Natural killer cell treated with Interleukin-12 subunit alpha and Interleukin-12 subunit beta and Interleukin-15 and Interleukin-18, amount 100 ng/mL, for 72 hours (primary cell): ENCODE data around the gene KLLN. TPM values are rescaled to one million over a fixed set of nuclear protein-coding genes. Genes with fewer than 3 reads are reported as not detected.
"Not testable (repeated sequence)": the region's sequence is repeated elsewhere in the genome, so short reads cannot be mapped to it uniquely, and the experiment has no call there.

ENCODE experiments used
- ATAC-seq, 2 donors: fragments of 150-1000 bp; cut with Tn5 transposase in 1 of 2; sonication (Bioruptor Pico), chemical (Tn5 transposase) in 1 of 2; 2 replicates each; pipeline ENCODE4 v1.10.0; 2021
- DNase-seq: peaks from one replicate; pipeline ENCODE4 v3.0.0; 2022; ENCODE audit warnings: low spot score
- H3K27ac Mint-ChIP-seq, 2 donors: 1 replicate in 1 of 2; 2 replicates in 1 of 2; pipeline ENCODE4 v1.8.0; 2022; ENCODE audit warnings: mixed read lengths in 2 of 2, mild to moderate bottlenecking in 1 of 2, moderate library complexity in 1 of 2
- H3K27me3 Mint-ChIP-seq, 2 donors: 1 replicate in 1 of 2; 2 replicates in 1 of 2; pipeline ENCODE4 v1.8.0; 2022; ENCODE audit warnings: mixed read lengths in 2 of 2
- H3K36me3 Mint-ChIP-seq: one replicate; pipeline ENCODE4 v1.8.0; 2022; ENCODE audit warnings: mixed read lengths
- H3K4me1 Mint-ChIP-seq, 2 donors: 1 replicate in 1 of 2; 2 replicates in 1 of 2; pipeline ENCODE4 v1.8.0; 2022; ENCODE audit warnings: low read depth in 2 of 2, mixed read lengths in 2 of 2, mild to moderate bottlenecking in 1 of 2
- H3K4me3 Mint-ChIP-seq: one replicate; pipeline ENCODE4 v1.8.0; 2022; ENCODE audit warnings: mixed read lengths
- H3K9me3 Mint-ChIP-seq: 2 replicates; pipeline ENCODE4 v1.8.0; 2022; ENCODE audit warnings: mixed read lengths
- total RNA-seq, 2 donors: library from RNA; stranded (reverse); gene quantifications; one replicate each; pipeline ENCODE4 v1.2.3, GENCODE V29; 2022

KLLN gene
- total RNA-seq, 2 donors from 2014 or later = 0.17 to 0.52 TPM

GRCh38 chr10:87861566-87861952, 1.8 kb downstream of the KLLN start:
- DNase-seq (peak; percentile 81), ATAC-seq (peak; percentile 37 to 66)
- Mint-ChIP-seq H3K27ac (peak overlapping the region; percentile 93), H3K36me3 (peaks cover 8% of the 10 kb centered on the region), H3K9me3 (no peaks in the 10 kb centered on the region), H3K4me3 (peak overlapping the region; percentile 99), H3K27me3 (no peaks in the 10 kb centered on the region), H3K4me1 (peaks cover 41 to 45% of the 10 kb centered on the region in 2 donors)

GRCh38 chr10:87860816-87861403, 2.4 kb downstream of the KLLN start:
- H3K4me3 Mint-ChIP-seq = peak overlapping the region; percentile 99
- DNase-seq = no peak
- peak overlapping the region; percentile 93 for H3K27ac Mint-ChIP-seq
- H3K36me3 Mint-ChIP-seq = peaks cover 7% of the 10 kb centered on the region
- peaks cover 39% of the 10 kb centered on the region in 2 donors for H3K4me1 Mint-ChIP-seq
- no peak for ATAC-seq
- no peaks in the 10 kb centered on the region for H3K9me3 Mint-ChIP-seq
- no peaks in the 10 kb centered on the region for H3K27me3 Mint-ChIP-seq

GRCh38 chr10:87860156-87860795, 3.1 kb downstream of the KLLN start:
- no peak for DNase-seq

DNA sequence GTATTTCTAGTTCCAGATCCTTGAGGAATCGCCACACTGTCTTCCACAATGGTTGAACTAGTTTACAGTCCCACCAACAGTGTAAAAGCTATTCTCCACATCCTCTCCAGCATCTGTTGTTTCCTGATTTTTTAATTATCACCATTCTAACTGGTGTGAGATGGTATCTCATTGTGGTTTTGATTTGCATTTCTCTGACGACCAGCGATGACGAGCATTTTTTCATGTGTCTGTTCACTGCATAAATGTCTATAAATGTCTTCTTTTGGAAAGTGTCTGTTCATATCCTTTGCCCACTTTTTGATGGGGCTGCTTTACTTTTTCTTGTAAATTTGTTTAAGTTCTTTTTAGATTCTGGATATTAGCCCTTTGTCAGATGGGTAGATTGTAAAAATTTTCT, 7.7 kb downstream of the KLLN start:
- H3K9me3 Mint-ChIP-seq, H3K36me3 Mint-ChIP-seq, H3K4me3 Mint-ChIP-seq, H3K27ac Mint-ChIP-seq, ATAC-seq, DNase-seq, H3K27me3 Mint-ChIP-seq: not testable (repeated sequence)
- H3K4me1 Mint-ChIP-seq = peaks cover 14% of the 10 kb centered on the region in 2 donors

More at GRCh38 chr10:87860156-87860795, 3.1 kb downstream of the KLLN start:
- Mint-ChIP-seq H3K27ac (no peak overlapping the region), H3K9me3 (no peaks in the 10 kb centered on the region), H3K4me3 (no peak overlapping the region), H3K36me3 (peaks cover 7% of the 10 kb centered on the region), H3K4me1 (peaks cover 37 to 39% of the 10 kb centered on the region in 2 donors), H3K27me3 (no peaks in the 10 kb centered on the region)
- no peak for ATAC-seq

GRCh38 chr10:87855247-87855646, 8.1 kb downstream of the KLLN start:
- not testable (repeated sequence) for H3K4me3 Mint-ChIP-seq, DNase-seq, H3K27ac Mint-ChIP-seq, H3K27me3 Mint-ChIP-seq, H3K36me3 Mint-ChIP-seq, ATAC-seq, H3K9me3 Mint-ChIP-seq
- H3K4me1 Mint-ChIP-seq = peaks cover 11 to 13% of the 10 kb centered on the region in 2 donors

- Mint-ChIP-seq H3K27ac (no peak overlapping the region), H3K4me1 (peaks cover 9 to 13% of the 10 kb centered on the region in 2 donors), H3K36me3 (no peaks in the 10 kb centered on the region), H3K27me3 (no peaks in the 10 kb centered on the region), H3K9me3 (no peaks in the 10 kb centered on the region), H3K4me3 (no peak overlapping the region)
- DNase-seq (no peak), ATAC-seq (no peak)
These were observed 11.2 kb downstream of the KLLN start for GRCh38 chr10:87852089-87852488.

- Mint-ChIP-seq H3K4me1 (peaks cover 8 to 11% of the 10 kb centered on the region in 2 donors), H3K36me3 (no peaks in the 10 kb centered on the region), H3K9me3 (no peaks in the 10 kb centered on the region), H3K27me3 (no peaks in the 10 kb centered on the region), H3K4me3 (no peak overlapping the region), H3K27ac (no peak overlapping the region)
- DNase-seq (peak; percentile 70), ATAC-seq (peak; percentile 56 to 78)
These were observed 12.6 kb downstream of the KLLN start for GRCh38 chr10:87850742-87851205.

DNA sequence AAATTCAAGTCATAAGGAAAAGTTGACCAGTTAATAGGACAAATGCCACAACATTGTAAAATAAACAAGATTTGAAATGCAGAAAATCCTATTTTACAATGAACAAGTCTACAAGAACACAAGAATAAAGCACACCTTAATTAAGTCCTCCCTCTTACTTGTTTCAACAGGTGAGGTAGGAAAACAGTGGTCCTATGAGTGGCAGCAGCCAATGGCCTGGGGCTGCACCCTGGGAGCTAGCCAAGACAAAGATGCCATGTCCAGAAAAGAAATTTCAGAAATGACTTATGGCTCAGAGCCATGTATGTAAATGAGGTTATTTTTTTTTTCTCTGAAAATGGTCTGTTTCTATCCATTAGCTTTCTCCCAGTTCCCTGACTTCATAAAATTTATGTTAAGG, 14.3 kb downstream of the KLLN start:
- H3K4me3 Mint-ChIP-seq = no peak overlapping the region
- no peaks in the 10 kb centered on the region for H3K36me3 Mint-ChIP-seq
- no peak overlapping the region for H3K27ac Mint-ChIP-seq
- H3K9me3 Mint-ChIP-seq = no peaks in the 10 kb centered on the region
- H3K4me1 Mint-ChIP-seq = peaks cover 5 to 6% of the 10 kb centered on the region in 2 donors
- H3K27me3 Mint-ChIP-seq = no peaks in the 10 kb centered on the region
- ATAC-seq (no peak), DNase-seq (no peak)

DNA sequence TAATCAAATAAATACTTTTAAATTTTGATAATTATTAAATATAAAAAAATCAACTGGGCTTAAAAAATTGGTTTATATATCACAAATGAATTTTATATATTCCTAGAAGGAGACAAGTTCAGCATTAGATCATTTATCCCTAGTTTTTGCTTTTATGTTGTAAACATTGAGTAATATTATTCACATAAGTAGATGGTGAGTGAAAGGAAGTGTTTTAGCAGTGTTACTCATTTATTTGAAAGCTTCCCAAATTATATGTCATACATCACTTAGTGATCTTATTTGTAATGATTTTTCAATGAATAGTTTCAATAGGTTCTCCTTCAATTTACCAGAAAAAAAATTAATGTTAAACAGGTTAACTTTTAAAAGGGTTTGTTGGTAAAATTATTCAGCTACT, 15.8 kb downstream of the KLLN start:
- no peaks in the 10 kb centered on the region for H3K9me3 Mint-ChIP-seq
- H3K4me3 Mint-ChIP-seq = no peak overlapping the region
- no peaks in the 10 kb centered on the region for H3K27me3 Mint-ChIP-seq
- no peak overlapping the region for H3K27ac Mint-ChIP-seq
- ATAC-seq = no peak
- no peaks in the 10 kb centered on the region for H3K36me3 Mint-ChIP-seq
- peaks cover 5 to 6% of the 10 kb centered on the region in 2 donors for H3K4me1 Mint-ChIP-seq
- no peak for DNase-seq

DNA sequence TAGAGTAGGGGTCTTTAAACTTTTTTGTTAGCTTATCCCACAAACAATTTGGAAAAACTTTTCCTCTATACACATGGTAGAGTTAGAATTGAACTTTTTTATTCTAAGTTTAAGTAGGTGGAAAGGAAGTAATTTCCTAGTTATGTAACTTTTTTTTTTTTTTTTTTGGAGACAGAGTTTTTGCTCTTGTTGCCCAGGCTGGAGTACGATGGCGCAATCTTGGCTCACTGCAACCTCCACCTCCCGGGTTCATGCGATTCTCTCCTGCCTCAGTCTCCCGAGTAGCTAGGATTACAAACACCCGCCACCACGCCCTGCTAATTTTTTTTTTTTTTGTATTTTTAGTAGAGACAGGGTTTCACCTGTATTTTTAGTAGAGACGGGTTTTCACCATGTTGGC, 16.6 kb downstream of the KLLN start:
- ATAC-seq, H3K27ac Mint-ChIP-seq, H3K9me3 Mint-ChIP-seq, H3K27me3 Mint-ChIP-seq, DNase-seq, H3K36me3 Mint-ChIP-seq, H3K4me3 Mint-ChIP-seq, H3K4me1 Mint-ChIP-seq: not testable (repeated sequence)

- peaks cover 2% of the 10 kb centered on the region in 2 donors for H3K4me1 Mint-ChIP-seq
- H3K9me3 Mint-ChIP-seq = no peaks in the 10 kb centered on the region
- H3K36me3 Mint-ChIP-seq = no peaks in the 10 kb centered on the region
- no peak for ATAC-seq
- no peak for DNase-seq
- no peak overlapping the region for H3K27ac Mint-ChIP-seq
- H3K27me3 Mint-ChIP-seq = no peaks in the 10 kb centered on the region
- no peak overlapping the region for H3K4me3 Mint-ChIP-seq
These were observed 17.3 kb downstream of the KLLN start for GRCh38 chr10:87846023-87846422.

- Mint-ChIP-seq H3K27ac (no peak overlapping the region), H3K4me1 (no peaks in the 10 kb centered on the region), H3K27me3 (no peaks in the 10 kb centered on the region), H3K9me3 (no peaks in the 10 kb centered on the region), H3K36me3 (no peaks in the 10 kb centered on the region), H3K4me3 (no peak overlapping the region)
- DNase-seq (no peak), ATAC-seq (no peak)
These were observed 17.7 kb downstream of the KLLN start for GRCh38 chr10:87845624-87845998.

- no peak for ATAC-seq
- H3K4me3 Mint-ChIP-seq = no peak overlapping the region
- no peaks in the 10 kb centered on the region for H3K36me3 Mint-ChIP-seq
- H3K9me3 Mint-ChIP-seq = no peaks in the 10 kb centered on the region
- no peaks in the 10 kb centered on the region for H3K27me3 Mint-ChIP-seq
- no peak for DNase-seq
- H3K4me1 Mint-ChIP-seq = no peaks in the 10 kb centered on the region
- H3K27ac Mint-ChIP-seq = no peak overlapping the region
These were observed 18.3 kb downstream of the KLLN start for GRCh38 chr10:87844837-87845623.

- H3K27ac Mint-ChIP-seq = no peak overlapping the region
- DNase-seq (no peak), ATAC-seq (no peak)
- no peaks in the 10 kb centered on the region for H3K27me3 Mint-ChIP-seq
- H3K36me3 Mint-ChIP-seq = no peaks in the 10 kb centered on the region
- H3K9me3 Mint-ChIP-seq = no peaks in the 10 kb centered on the region
- no peak overlapping the region for H3K4me3 Mint-ChIP-seq
- no peaks in the 10 kb centered on the region for H3K4me1 Mint-ChIP-seq
These were observed 19.6 kb downstream of the KLLN start for GRCh38 chr10:87843714-87844113.
